ENCODE results near the gene WDR37.

Gene WDR37

GRCh38 chr10:1086787-1087186 lies 30.6 kb downstream of the WDR37 start:
- Histone ChIP-seq H3K27me3 (ENCODE audit: control insufficient read depth, low read length) (no peaks in the 10 kb centered on the region), H3K36me3 (ENCODE audit: control insufficient read depth, low read length) (peaks cover 76% of the 10 kb centered on the region), H3K4me2 (ENCODE audit: low read length) (no peak overlapping the region), H3K9me2 (replicated peaks; ENCODE audit: control insufficient read depth, low read length) (no peaks in the 10 kb centered on the region), H3K4me1 (ENCODE audit: control insufficient read depth, low read length) (no peaks in the 10 kb centered on the region), H3K27ac (ENCODE audit: low read depth, low read length) (no peak overlapping the region), H3K4me3 (ENCODE audit: low read length) (no peak overlapping the region), H3K9me3 (ENCODE audit: control insufficient read depth, insufficient read depth, low read length) (no peaks in the 10 kb centered on the region), H3K79me2 (ENCODE audit: control insufficient read depth, low read length) (no peaks in the 10 kb centered on the region), H3F3A (ENCODE audit: control insufficient read depth, insufficient read depth) (no peaks in the 10 kb centered on the region; the same call in 1 of the 2 replicates), H4K20me1 (ENCODE audit: control insufficient read depth, insufficient read depth, low read depth, low read length) (no peaks in the 10 kb centered on the region)
- TF ChIP-seq CTCF (IDR thresholded peaks at IDR 0.05; ENCODE audit: low read depth, low read length, poor library complexity, severe bottlenecking) (no peak), EZH2phosphoT487 (IDR thresholded peaks at IDR 0.05; ENCODE audit: borderline replicate concordance, low read length) (no peak)

- Histone ChIP-seq H3K27me3 (ENCODE audit: control insufficient read depth, low read length) (no peaks in the 10 kb centered on the region), H3F3A (ENCODE audit: control insufficient read depth, insufficient read depth) (no peaks in the 10 kb centered on the region; the same call in 1 of the 2 replicates), H3K9me2 (replicated peaks; ENCODE audit: control insufficient read depth, low read length) (no peaks in the 10 kb centered on the region), H3K9me3 (ENCODE audit: control insufficient read depth, insufficient read depth, low read length) (no peaks in the 10 kb centered on the region), H3K4me2 (ENCODE audit: low read length) (no peak overlapping the region), H3K4me3 (ENCODE audit: low read length) (no peak overlapping the region), H4K20me1 (ENCODE audit: control insufficient read depth, insufficient read depth, low read depth, low read length) (no peaks in the 10 kb centered on the region), H3K79me2 (ENCODE audit: control insufficient read depth, low read length) (no peaks in the 10 kb centered on the region), H3K36me3 (ENCODE audit: control insufficient read depth, low read length) (peaks cover 73% of the 10 kb centered on the region), H3K27ac (ENCODE audit: low read depth, low read length) (no peak overlapping the region), H3K4me1 (ENCODE audit: control insufficient read depth, low read length) (no peaks in the 10 kb centered on the region)
- TF ChIP-seq EZH2phosphoT487 (IDR thresholded peaks at IDR 0.05; ENCODE audit: borderline replicate concordance, low read length) (no peak), CTCF (IDR thresholded peaks at IDR 0.05; ENCODE audit: low read depth, low read length, poor library complexity, severe bottlenecking) (no peak)
These were observed 33.0 kb downstream of the WDR37 start for GRCh38 chr10:1089017-1089689.

GRCh38 chr10:1090696-1091095 lies 34.5 kb downstream of the WDR37 start:
- Histone ChIP-seq H3F3A (ENCODE audit: control insufficient read depth, insufficient read depth) (no peaks in the 10 kb centered on the region; the same call in 1 of the 2 replicates), H4K20me1 (ENCODE audit: control insufficient read depth, insufficient read depth, low read depth, low read length) (no peaks in the 10 kb centered on the region), H3K9me2 (replicated peaks; ENCODE audit: control insufficient read depth, low read length) (no peaks in the 10 kb centered on the region), H3K27ac (ENCODE audit: low read depth, low read length) (no peak overlapping the region), H3K9me3 (ENCODE audit: control insufficient read depth, insufficient read depth, low read length) (no peaks in the 10 kb centered on the region), H3K27me3 (ENCODE audit: control insufficient read depth, low read length) (no peaks in the 10 kb centered on the region), H3K36me3 (ENCODE audit: control insufficient read depth, low read length) (peaks cover 76% of the 10 kb centered on the region), H3K79me2 (ENCODE audit: control insufficient read depth, low read length) (no peaks in the 10 kb centered on the region), H3K4me2 (ENCODE audit: low read length) (no peak overlapping the region), H3K4me3 (ENCODE audit: low read length) (no peak overlapping the region), H3K4me1 (ENCODE audit: control insufficient read depth, low read length) (no peaks in the 10 kb centered on the region)
- TF ChIP-seq EZH2phosphoT487 (IDR thresholded peaks at IDR 0.05; ENCODE audit: borderline replicate concordance, low read length) = no peak

- Histone ChIP-seq H3F3A (ENCODE audit: control insufficient read depth, insufficient read depth) (no peaks in the 10 kb centered on the region), H3K79me2 (ENCODE audit: control insufficient read depth, low read length) (no peaks in the 10 kb centered on the region)
These were observed 37.5 kb downstream of the WDR37 start for GRCh38 chr10:1093696-1094095.

More at GRCh38 chr10:1093696-1094095, 37.5 kb downstream of the WDR37 start:
- no peaks in the 10 kb centered on the region for H3K9me2 ChIP-seq (replicated peaks; ENCODE audit: control insufficient read depth, low read length)
- TF ChIP-seq EZH2phosphoT487 (IDR thresholded peaks at IDR 0.05; ENCODE audit: borderline replicate concordance, low read length) (no peak), CTCF (IDR thresholded peaks at IDR 0.05; ENCODE audit: low read depth, low read length, poor library complexity, severe bottlenecking) (no peak)
- no peaks in the 10 kb centered on the region for H3K4me1 ChIP-seq (ENCODE audit: control insufficient read depth, low read length)
- H3K27ac ChIP-seq (ENCODE audit: low read depth, low read length) = no peak overlapping the region
- H4K20me1 ChIP-seq (ENCODE audit: control insufficient read depth, insufficient read depth, low read depth, low read length) = no peaks in the 10 kb centered on the region
- H3K4me3 ChIP-seq (ENCODE audit: low read length) = no peak overlapping the region
- H3K27me3 ChIP-seq (ENCODE audit: control insufficient read depth, low read length) = no peaks in the 10 kb centered on the region
- H3K9me3 ChIP-seq (ENCODE audit: control insufficient read depth, insufficient read depth, low read length) = no peaks in the 10 kb centered on the region
- no peak overlapping the region for H3K4me2 ChIP-seq (ENCODE audit: low read length)
- H3K36me3 ChIP-seq (ENCODE audit: control insufficient read depth, low read length) = peaks cover 72% of the 10 kb centered on the region

Measured in DOHH2 (cell line).